ENCODE measurements around the gene ACTG1.
A peak's percentile ranks its signal among the peaks of the same experiment; 100 is the strongest.

The ACTG1 gene

GRCh38 chr17:81499601-81499970 lies 13.0 kb downstream of the ACTG1 start:
- H3K36me3 ChIP-seq: no peaks in the 10 kb centered on the region
- TF ChIP-seq CTCF (IDR thresholded peaks at IDR 0.05; ENCODE audit: low read depth, low read length): no peak
- H3K4me3 ChIP-seq (ENCODE audit: low read depth, low read length): no peak overlapping the region
- no peaks in the 10 kb centered on the region for H3K27me3 ChIP-seq (ENCODE audit: insufficient read depth, low read depth, severe bottlenecking)
- H3K27ac ChIP-seq: no peak overlapping the region
- DNase-seq: no peak
- no peaks in the 10 kb centered on the region for H3K9me3 ChIP-seq (ENCODE audit: severe bottlenecking)

GRCh38 chr17:81498953-81499600 lies 13.5 kb downstream of the ACTG1 start:
- DNase-seq: no peak
- H3K27me3 ChIP-seq (ENCODE audit: insufficient read depth, low read depth, severe bottlenecking): no peaks in the 10 kb centered on the region
- no peak overlapping the region for H3K27ac ChIP-seq
- H3K4me3 ChIP-seq (ENCODE audit: low read depth, low read length): no peak overlapping the region
- H3K36me3 ChIP-seq: no peaks in the 10 kb centered on the region
- no peaks in the 10 kb centered on the region for H3K9me3 ChIP-seq (ENCODE audit: severe bottlenecking)
- no peak for TF ChIP-seq CTCF (IDR thresholded peaks at IDR 0.05; ENCODE audit: low read depth, low read length)

- H3K9me3 ChIP-seq (ENCODE audit: severe bottlenecking): no peaks in the 10 kb centered on the region
- DNase-seq: peak; percentile 68
- H3K36me3 ChIP-seq: no peaks in the 10 kb centered on the region; the same call in 1 of the 2 replicates
- H3K4me3 ChIP-seq (ENCODE audit: low read depth, low read length): no peak overlapping the region
- H3K27me3 ChIP-seq (ENCODE audit: insufficient read depth, low read depth, severe bottlenecking): no peaks in the 10 kb centered on the region
- TF ChIP-seq CTCF (IDR thresholded peaks at IDR 0.05; ENCODE audit: low read depth, low read length): no peak
- H3K27ac ChIP-seq: no peak overlapping the region
Observed at GRCh38 chr17:81494626-81495377, 17.8 kb downstream of the ACTG1 start.

- Histone ChIP-seq H3K9me3 (ENCODE audit: severe bottlenecking) (no peaks in the 10 kb centered on the region), H3K4me3 (ENCODE audit: low read depth, low read length) (no peak overlapping the region), H3K27me3 (ENCODE audit: insufficient read depth, low read depth, severe bottlenecking) (no peaks in the 10 kb centered on the region), H3K36me3 (no peaks in the 10 kb centered on the region; the same call in 1 of the 2 replicates), H3K27ac (no peak overlapping the region)
- TF ChIP-seq CTCF (IDR thresholded peaks at IDR 0.05; ENCODE audit: low read depth, low read length): no peak
- DNase-seq: no peak
Observed at GRCh38 chr17:81493198-81494038, 19.2 kb downstream of the ACTG1 start.

- DNase-seq: no peak
- TF ChIP-seq CTCF (IDR thresholded peaks at IDR 0.05; ENCODE audit: low read depth, low read length): no peak
- H3K36me3 ChIP-seq: no peaks in the 10 kb centered on the region; the same call in 1 of the 2 replicates
- H3K27me3 ChIP-seq (ENCODE audit: insufficient read depth, low read depth, severe bottlenecking): no peaks in the 10 kb centered on the region
- H3K27ac ChIP-seq: peak overlapping the region; percentile 41
- H3K4me3 ChIP-seq (ENCODE audit: low read depth, low read length): no peak overlapping the region
- H3K9me3 ChIP-seq (ENCODE audit: severe bottlenecking): no peaks in the 10 kb centered on the region
Observed at GRCh38 chr17:81492706-81493105, 19.9 kb downstream of the ACTG1 start.

All from WERI-Rb-1 (cell line).